HL-60/S4 (cell line): ENCODE data around the gene IFI44.

Experiments used
- in situ Hi-C: fragments of 300-500 bp; cut with MboI; formaldehyde crosslinking; loops from 2 replicates; pipeline ENCODE4 v1.14.3; 2022; ENCODE audit warnings: low sequenced_read_pairs

Gene IFI44, protein sequence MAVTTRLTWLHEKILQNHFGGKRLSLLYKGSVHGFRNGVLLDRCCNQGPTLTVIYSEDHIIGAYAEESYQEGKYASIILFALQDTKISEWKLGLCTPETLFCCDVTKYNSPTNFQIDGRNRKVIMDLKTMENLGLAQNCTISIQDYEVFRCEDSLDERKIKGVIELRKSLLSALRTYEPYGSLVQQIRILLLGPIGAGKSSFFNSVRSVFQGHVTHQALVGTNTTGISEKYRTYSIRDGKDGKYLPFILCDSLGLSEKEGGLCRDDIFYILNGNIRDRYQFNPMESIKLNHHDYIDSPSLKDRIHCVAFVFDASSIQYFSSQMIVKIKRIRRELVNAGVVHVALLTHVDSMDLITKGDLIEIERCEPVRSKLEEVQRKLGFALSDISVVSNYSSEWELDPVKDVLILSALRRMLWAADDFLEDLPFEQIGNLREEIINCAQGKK

DNA sequence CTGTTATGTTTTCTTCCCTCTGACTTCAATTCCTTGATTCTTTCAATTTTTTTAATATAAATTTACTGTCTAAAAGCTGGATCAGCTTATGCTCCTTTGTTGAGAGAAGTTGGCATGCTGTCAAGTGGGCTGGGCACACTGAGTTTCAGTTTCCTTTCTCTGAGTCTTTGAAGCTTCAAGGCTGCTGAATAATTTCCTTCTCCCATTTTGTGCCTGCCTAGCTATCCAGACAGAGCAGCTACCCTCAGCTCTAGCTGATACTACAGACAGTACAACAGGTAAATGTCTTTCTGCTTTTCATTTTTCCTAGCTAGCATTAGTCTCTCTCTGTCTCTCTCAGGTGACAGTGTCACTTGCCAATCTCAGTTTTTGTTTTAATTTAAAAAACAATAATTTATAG, at the start of gene IFI44:
IFI44 (plus strand) TSS at position 204 of the 400 bp plus-strand sequence. CDS start 365 bp downstream, outside the sequence.
- in situ Hi-C loops: loop anchor here (25.0 kb wide), 1 partner anchor 512 kb away; no protein-coding TSS in a partner anchor

DNA sequence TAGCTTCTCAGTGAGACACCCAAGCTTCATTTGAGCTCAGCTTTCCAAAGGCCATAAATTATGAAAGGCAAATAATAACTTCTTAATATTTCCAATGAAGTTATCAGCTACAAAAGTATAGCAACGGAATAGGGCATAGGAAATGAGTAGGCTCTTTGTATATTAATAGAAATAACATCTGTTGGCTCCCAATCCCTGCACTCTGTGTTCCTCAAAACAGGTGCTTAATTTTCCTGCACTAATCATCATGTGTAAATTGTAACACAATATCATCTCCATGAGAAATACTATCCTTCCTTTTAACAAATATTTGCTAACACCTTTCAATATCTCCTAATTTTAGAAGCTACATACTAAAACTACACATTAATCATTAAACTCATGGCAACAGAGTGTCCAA, 48.6 kb upstream of the IFI44 start:
- in situ Hi-C loops: loop anchor here (10.0 kb wide), 1 partner anchor 466 kb away; no protein-coding TSS in a partner anchor

DNA sequence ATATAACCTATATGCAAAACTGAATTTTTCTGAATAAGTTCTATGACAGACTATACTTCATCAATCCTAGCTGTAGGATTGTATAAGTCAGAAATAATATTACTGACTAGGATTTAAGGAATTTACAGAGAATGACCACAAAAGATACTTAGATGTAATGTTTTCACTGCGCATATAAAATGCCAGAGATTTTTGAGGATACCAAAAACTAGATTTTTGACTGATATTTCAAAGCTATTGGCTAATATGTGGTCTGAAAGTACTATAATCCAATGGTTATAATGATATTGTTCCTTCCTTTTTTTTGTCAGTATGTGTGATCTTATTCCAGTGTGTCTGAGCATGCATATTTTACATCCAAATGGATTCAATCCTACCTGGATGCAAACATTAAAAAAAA, 46.4 kb upstream of the IFI44 start:
- in situ Hi-C loops: loop anchor here (10.0 kb wide), 1 partner anchor 468 kb away; no protein-coding TSS in a partner anchor

DNA sequence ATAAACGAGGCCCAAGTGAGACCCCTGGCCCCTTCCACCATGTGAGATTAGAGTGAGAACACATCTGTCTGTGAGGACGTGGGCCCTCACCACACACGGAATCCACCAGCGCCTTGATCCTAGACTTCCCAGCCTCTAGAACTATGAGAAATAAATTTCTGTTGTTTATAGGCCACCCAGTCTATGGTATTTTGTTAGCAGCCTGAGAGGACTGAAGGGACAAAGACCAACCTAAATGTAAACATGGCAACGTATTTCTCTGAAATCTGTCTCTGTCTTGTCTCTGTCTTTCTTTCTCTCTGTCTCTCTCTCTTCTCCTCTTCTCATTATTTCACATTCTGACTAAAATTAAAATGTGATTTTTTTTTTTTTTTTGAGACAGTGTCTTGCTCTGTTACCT, 45.0 kb upstream of the IFI44 start:
- in situ Hi-C loops: loop anchor here (10.0 kb wide), 1 partner anchor 470 kb away; no protein-coding TSS in a partner anchor

DNA sequence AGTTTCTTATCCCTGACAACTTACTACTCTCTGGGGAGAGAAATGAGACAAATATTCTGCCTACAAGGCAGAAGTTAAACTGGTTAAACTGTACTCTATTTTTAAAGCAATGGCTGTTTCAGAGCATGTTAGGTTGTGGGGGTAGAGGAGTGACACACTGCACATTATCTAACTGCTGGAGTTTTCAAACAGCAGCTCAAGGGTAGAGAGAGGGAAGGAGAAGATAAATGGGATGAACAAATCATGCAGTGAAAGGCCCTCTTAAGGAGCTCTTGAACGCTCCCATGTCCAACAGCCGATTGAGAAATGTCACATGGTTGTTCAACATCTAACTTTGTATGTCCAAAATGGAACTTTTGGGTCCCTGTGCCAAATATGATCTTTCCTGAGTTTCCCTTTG, 43.4 kb upstream of the IFI44 start:
- in situ Hi-C loops: loop anchor here (10.0 kb wide), 1 partner anchor 471 kb away; no protein-coding TSS in a partner anchor

DNA sequence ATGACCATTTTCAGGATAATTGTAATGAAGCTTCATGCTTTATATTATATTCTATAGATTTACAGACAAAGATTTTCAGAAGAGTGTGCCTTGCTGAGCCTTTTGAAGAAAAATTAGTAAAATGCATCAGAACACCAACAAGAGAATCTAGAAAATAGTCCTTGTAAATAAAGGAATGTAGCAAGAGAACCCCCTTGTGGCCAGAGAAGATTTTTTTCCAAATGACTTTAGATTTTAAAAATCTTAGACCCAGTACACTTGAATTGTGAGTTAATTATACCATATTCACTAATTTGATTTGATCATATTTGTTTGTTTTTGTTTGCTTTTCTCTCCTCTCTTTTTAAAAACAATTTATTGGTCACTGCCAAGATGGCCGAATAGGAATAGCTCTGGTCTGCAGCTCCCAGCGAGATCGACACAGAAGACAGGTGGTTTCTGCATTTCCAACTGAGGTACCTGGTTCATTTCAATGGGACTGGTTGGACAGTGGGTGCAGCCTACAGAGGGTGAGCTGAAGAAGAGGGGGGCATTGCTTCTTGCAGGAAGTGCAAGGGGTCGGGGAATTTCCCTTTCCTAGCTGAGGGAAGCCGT, 42.2 kb upstream of the IFI44 start:
- in situ Hi-C loops: loop anchor here (10.0 kb wide), 1 partner anchor 473 kb away; no protein-coding TSS in a partner anchor

DNA sequence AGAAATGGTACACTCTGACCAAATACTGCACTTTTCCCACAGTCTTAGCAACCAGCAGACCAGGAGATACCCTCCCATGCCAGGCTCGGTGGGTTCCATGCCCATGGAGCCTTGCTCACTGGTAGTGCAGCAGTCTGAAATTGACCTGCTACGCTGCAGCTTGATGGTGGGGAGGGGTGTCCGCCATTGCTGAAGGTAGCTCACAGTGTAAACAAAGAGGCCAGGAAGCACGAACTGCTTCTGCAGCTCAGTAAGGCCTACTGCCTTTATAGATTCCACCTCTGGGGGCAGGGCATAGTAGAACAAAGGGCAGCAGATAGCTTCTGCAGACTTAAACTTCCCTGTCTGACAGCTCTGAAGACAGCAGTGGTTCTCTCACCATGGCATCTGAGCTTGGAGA, 41.7 kb upstream of the IFI44 start:
- in situ Hi-C loops: loop anchor here (10.0 kb wide), 1 partner anchor 473 kb away; no protein-coding TSS in a partner anchor

DNA sequence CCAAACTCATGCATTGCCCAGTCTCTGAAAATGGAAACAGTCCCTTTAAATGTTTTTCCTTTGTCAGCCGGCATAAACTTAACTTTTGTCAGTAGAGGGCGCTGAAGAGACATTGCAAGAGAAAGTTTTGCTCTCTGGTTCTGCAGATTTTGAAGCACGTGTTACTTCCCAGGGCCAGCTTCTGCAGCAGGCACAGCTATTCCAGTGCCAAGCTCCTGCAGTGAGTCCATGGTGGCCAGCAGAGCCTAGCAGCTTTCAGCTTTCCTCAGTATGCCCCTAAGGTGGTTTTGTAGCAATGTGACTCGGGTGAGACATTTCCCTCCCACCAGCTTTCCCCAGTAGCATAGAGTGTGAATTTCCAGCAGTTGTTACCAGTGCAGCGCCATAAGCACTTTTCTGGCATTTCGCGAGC, 32.0 kb upstream of the IFI44 start:
- in situ Hi-C loops: no loop called here

DNA sequence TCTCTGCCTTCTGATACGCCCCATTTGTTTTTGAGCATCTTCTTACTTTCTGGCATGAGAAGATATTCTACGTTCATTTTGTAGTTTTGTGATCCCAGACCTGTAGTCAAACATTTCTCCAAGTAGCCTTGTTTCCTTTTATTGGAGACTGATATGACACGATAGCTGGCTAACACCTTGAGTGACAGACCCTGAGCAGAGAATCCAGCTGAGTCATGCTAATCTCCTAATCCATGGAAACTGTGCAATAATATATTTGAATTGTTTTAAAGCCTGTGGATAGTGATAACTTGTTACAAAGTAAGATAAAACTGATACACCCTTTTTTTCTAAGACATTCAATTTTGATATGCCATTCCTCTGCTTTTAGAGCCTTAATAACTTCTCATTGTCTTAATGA, 30.6 kb upstream of the IFI44 start:
- in situ Hi-C loops: no loop called here

DNA sequence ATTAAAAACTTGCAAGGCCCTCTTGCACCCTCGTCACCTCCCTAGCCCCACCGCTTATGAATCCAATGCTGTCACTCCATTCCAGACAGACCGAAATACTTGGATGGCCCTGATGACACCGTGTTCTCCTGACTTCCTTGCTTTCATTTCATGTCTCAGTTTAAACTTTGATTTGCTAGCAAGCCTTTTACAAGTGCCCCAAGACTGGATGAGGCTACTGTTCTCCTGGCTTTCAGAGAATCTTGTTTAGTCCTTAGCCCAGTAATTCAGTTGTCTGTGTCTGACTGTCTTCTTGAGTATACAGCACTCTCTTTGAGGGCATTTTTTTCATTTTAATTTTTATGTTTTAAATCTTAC, 30.2 kb upstream of the IFI44 start:
- in situ Hi-C loops: no loop called here

DNA sequence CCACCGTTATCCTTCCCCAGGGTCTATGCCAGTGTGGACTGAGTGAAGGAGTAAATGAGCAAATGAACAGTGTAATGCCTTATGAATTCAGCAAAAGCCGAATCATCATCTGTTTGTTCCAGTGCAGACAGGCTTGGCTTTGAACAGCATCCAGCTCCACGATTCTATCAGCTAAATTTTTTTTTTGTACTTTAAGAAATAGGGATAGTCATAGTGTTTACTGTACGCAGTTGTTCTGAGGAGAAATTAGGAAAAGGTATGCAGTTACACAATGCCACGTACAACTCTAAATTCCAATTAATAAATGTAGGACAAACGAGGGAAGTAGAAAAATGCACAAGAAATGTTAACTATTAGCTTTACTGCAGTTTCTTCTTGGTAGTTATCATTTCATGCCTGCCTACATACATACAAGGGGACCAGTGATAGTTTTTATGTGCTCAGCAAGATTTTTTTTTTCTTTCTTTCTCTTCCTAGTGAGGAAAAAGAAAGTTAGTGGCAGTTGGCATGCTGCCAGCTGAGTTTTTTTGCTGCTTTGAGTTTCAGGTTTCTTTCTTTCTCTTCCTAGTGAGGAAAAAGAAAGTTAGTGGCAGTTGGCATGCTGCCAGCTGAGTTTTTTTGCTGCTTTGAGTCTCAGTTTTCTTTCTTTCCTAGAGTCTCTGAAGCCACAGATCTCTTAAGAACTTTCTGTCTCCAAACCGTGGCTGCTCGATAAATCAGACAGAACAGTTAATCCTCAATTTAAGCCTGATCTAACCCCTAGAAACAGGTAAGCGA, 29.6 kb upstream of the IFI44 start, which contains the start of gene IFI44L:
IFI44L (plus strand) TSS at position 646 of the 777 bp plus-strand sequence. CDS start 7,468 bp downstream, outside the sequence.
- in situ Hi-C loops: no loop called here

DNA sequence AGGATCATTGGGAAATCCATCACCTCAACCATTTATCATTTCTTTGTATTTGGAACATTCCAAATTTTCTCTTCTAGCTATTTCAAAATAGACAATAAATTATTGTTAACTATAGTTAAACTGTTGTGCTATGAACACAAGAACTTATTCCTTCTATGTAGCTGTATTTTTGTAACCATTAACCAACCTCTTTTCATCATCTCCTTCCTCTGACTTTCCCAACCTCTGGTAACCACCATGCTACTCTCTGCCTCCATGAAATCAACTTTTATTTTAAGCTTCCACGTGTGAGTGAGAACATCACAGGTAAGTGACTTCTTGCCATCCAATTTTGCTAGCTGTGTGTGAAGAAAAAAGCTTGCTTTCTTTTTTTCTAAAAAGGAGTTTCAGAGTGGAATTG, 29.0 kb upstream of the IFI44 start:
- in situ Hi-C loops: no loop called here

DNA sequence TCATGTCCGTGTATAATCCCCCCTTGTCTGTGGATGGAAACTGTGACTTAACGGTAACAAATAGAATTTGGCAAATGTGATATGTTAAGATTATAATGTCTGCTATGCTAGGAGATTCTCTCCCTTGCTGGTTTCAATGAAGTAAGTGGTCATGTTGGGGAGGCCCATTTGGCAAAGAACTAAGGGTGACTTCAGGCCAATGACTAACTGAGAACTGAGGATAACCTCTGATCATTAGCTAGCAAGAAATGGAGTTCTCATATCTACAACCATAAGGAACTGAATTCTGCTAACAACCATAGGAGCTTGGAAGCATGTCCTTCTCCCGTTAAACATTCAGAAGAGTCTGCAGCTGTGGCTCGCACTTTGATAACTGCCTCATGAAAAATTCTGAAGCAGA, 27.1 kb upstream of the IFI44 start:
- in situ Hi-C loops: no loop called here

DNA sequence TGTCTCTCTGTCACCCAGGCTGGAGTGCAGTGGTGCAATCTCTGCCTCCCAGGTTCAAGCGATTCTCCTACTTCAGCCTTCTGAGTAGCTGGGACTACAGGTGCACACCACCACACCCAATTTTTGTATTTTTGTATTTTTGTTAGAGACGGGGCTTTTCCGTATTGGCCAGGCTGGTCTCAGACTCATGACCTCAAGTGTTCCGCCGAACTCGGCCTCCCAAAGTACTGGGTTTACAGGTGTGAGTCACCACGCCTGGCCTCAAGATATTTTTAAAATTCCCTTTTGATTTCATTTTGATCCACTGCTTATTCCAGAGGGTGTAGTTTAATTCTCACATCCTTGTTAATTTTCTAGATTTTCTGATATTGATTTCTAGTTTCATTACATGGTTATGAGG, 25.6 kb upstream of the IFI44 start:
- in situ Hi-C loops: no loop called here

DNA sequence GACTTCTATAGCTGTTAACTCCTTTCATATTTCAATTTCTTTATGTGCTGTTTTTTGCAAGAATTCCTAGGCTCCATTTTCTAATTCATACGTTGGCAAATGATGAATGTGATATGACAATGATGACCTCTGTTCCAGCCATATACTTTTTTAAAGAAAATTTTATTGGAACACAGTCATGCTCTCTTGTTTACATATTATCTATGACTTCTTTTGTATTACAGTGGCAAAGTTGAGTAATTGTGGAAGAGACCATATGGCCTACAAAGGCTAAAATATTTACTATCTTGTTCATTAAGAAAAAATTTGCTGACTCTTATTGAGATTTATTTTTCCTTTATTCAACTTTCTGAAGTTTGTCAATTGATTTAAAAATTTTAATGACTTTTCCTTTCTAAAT, 22.3 kb upstream of the IFI44 start:
- in situ Hi-C loops: no loop called here

DNA sequence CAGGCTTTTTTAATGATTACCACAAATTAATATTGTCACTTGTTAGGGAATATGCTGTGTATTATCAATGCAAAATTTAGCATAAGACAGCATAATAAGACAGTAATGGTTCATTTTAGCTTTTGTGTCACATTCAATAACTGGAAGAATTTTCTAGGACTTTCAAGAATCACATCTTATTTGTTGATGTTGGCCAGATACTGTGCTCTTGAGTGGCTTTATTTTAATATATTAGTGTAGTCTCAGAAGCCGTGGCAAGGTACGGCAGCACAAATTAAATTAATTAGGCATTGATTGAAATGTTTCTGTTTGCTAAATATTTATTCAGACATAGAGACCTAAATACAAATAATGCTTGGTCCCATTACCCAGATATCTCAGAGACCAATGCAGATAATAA, 19.0 kb upstream of the IFI44 start:
- in situ Hi-C loops: no loop called here

DNA sequence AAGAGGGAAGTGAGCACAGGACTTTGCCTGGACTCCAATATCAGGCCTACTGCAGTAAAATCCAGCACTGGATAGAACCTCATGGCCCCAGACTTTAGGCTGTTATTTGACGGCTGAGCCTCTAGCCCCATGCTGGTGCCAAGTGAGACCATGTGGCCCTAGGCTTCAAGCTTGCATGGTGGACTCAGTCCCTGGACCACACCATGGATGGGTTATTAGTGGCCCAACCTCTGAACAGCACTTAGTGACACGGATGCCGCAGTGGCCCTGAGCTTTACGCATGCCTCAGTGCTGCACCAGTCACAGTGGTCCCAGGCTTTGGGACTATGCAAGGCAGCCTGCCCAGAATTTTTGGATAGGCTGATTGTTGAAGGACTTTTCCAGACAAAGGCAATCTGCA, 16.4 kb upstream of the IFI44 start:
- in situ Hi-C loops: no loop called here

DNA sequence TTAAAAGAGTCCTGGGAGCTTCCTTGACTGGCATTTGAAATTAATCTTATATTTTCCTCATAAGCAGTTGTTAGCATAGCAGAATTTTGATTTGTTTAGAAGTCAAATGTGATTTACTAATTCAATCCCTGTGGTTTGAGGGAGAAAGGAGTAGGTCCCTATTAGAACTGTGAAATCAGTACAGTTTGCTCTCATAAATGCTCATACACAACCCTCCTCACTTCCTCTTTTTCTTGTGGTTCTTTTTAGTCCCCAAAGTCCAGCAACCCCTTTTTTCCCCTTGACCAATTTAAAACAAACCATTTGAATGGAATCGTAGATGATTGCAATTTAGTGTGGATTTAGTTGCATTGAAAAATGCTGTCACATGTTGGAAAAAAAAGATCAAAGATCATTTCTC, 9.2 kb upstream of the IFI44 start:
- in situ Hi-C loops: no loop called here

DNA sequence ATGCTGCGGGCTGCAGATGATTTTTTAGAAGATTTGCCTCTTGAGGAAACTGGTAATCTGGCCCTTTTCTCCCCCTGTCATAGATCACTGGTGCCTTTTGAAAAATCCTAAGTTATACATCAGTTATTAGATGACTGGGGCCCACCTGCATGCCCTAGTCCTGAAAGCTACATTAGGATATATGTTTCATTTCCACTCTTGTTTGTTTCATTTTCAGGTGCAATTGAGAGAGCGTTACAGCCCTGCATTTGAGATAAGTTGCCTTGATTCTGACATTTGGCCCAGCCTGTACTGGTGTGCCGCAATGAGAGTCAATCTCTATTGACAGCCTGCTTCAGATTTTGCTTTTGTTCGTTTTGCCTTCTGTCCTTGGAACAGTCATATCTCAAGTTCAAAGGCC, 8.1 kb upstream of the IFI44 start:
- in situ Hi-C loops: no loop called here

DNA sequence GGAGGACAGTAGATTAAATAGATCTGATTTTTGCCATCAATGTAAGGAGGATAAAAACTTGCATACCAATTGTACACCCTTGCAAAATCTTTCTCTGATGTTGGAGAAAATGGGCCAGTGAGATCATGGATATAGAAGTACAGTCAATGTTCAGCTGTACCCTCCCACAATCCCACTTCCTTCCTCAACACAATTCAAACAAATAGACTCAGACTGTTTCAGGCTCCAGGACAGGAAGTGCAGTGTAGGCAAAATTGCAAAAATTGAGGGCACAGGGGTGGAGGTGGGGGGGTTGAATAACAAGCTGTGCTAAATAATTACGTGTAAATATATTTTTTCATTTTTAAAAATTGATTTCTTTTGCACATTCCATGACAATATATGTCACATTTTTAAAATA, 3.9 kb upstream of the IFI44 start:
- in situ Hi-C loops: no loop called here

DNA sequence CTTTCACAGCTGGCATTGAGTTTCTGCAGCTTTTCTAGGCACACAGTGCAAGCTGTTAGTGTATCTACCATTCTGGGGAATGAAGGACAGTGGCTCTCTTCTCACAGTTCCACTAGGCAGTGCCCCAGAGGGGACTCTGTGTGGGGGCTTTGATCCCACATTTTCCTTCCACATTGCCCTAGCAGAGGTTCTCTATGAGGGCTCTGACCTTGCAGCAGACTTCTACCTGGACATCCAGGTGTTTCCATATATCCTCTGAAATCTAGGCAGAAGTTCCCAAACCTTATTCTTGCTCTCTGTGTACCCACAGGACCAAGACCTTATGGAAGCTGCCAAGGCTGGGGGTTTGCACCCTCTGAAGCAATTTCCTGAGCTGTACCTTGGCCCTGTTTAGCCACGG, 2.4 kb upstream of the IFI44 start:
- in situ Hi-C loops: no loop called here
